ENCODE measurements around the gene LMX1A. TPM values are rescaled to one million over a fixed set of nuclear protein-coding genes. Genes with fewer than 3 reads are reported as not detected.

LMX1A gene
- polyA plus RNA-seq, 1 donor: not detected

DNA sequence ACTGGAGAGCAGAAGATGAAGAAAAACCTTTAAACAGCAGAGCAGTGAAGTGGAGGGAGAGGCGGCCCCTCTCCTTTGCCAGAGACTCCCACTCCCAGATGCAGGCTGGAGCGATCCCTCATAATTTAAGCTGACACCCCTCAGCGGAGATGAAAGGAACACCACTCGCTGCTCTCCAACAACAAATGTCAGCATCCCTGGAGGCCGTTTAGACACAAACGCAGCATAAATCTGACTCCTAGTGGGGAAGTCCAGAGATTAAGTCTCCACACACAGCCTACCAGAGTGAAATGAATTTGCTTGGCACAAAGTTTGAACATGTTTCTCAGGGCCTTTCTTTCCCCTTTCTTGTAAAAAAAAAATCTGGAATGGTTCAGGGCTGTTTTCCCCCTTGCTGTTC, 137.8 kb downstream of the LMX1A start:
- DNase-seq: peak; percentile 69

DNA sequence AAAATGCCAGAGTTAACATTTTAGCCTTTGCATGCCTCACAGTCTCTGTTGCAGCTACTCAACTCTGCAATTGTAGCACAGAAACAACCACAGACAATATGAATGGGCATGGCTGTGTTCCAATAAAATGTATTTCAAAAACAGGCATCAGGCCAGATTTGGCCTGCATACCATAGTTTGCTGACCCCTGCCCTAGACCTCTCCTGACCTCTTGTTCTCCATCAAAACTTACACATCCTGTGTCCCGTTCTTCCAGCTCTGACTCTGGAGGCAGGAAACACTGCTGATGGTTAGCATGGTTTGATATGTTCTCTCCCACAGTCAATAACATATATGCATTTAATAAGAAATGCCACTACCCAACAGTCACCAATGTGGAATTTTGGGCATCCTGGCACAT, 138.6 kb downstream of the LMX1A start:
- DNase-seq: no peak

DNA sequence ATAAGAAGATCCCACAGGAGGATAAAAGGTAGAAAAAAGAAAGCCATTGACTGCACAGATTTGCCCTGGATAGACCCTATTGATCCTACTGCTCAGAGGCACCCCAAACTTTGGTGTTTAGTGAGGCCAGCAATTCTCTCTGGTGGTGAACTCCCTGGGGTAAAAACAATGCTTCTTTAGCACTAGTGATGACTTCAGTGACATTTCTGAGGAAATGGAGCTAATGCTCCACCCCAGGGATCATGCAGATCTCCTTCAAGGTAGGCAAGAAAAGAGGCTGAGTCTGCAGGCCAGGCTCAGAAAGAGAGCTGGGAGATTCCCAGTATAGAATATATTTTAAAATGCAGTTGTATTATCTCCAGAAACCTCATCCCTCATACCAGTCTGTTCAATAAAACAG, 140.3 kb downstream of the LMX1A start:
- no peak for DNase-seq

DNA sequence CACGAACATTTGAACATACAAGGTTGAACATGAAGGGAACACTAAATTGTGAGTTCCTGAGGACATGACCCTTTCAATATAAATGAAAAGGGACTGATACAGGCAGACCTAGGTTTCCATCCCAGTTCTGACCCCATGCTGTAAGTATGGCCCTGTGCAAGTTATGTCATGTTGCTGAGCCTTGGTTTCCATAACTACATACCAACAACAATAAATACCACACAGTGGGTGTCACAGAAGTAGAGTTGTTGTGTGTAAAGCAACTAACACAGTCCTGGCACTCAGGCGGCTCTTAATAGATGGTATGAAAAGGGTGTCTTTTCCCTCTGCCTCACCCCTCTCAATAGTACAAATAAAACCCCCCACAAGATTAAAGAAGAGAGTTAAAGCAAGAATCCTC, 140.8 kb downstream of the LMX1A start:
- DNase-seq: no peak

DNA sequence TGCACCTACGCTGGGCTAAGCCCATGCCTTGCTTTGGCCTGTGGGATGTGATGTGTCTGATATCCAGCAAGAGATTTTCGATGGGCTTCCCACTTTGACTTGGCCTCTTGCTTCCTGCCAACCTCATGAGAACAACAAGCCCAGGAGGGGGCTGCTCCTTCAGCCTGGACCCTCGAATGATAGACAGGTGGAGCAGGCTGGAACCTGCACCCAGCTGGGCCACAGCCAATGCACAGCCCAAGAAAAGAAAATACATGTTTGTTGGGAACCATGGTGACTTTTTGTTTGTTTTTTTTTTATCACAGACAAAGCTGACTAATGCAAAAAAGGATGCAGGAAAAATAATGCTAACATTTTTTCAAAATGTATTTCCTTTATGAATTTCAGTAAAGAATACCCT, 144.3 kb downstream of the LMX1A start:
- no peak for DNase-seq

GRCh38 chr1:165207853-165208515, 148.5 kb downstream of the LMX1A start:
- DNase-seq: no peak

GRCh38 chr1:165205145-165205544, 151.4 kb downstream of the LMX1A start:
- no peak for DNase-seq

DNA sequence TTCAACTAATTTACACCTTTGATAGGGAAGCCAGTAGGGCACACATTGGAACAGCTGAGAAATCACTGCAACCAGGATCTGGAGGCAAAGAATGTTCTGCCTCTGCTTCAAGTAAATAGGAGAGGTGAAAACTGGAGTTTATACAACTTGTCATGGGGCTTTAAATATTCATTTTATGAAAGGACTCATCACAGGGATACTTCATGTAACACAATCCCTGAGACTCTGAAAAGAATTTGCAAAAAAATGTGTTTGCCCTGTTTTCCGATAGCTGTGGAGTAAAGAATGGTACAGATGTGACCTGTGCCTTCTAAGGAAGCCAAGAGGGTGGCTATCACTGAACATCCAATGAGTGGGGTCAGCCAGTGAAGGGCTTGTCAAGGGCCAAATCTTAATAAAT, 152.0 kb downstream of the LMX1A start:
- DNase-seq: no peak

GRCh38 chr1:165191087-165191486, 165.4 kb downstream of the LMX1A start:
- no peak for DNase-seq

GRCh38 chr1:165189913-165190312, 166.6 kb downstream of the LMX1A start:
- no peak for DNase-seq

GRCh38 chr1:165189011-165189410, 167.5 kb downstream of the LMX1A start:
- DNase-seq: no peak

DNA sequence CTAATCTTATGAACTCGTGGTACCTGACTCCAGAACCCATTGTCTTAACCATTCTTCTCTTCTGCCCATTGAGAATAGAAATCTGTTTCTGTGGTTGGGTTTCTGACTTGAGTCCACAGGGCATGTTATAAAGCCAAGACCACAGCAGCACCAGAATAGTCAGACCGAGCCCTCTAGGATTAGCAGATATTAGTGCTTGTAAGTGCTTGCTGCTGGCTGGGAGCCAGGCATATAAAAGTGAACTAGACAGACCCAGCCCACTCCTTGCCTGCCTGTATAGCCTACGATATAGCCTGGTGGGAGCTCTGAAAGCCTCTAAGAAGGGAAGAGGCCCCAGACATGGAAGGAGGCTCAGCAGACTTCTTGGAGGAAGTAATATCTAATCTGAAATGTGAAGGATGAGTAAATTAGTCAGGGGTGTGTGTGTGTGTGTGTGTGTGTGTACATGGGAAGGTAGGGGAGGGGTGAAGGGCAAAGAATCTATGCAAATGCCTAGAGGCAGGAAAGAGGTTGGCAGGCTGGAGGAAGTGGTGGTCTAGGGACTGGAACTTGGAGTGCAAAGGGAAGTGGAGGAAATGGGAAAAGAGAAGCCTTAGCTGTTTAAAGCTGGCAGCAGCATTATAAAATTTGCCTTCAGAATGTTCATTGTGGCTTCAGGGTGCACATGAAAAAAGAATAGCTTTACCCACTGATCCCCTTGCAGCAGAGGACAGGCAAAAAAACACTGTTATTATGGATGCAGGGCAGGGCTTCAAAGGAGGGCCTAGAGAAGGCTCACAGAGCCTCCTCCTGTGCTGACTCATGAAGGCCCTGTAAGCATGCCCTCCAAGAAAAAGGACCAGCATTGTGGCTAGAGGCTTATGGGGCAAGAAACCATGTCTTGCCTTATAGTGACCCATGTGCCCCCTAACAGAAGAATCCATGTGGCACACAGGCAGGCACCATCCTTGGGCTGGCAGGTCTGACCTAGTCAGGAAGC, 169.2 kb downstream of the LMX1A start:
- no peak for DNase-seq

GRCh38 chr1:165185161-165185889, 171.2 kb downstream of the LMX1A start:
- no peak for DNase-seq

- no peak for DNase-seq
Measured at GRCh38 chr1:165182975-165183374, 173.5 kb downstream of the LMX1A start.

DNA sequence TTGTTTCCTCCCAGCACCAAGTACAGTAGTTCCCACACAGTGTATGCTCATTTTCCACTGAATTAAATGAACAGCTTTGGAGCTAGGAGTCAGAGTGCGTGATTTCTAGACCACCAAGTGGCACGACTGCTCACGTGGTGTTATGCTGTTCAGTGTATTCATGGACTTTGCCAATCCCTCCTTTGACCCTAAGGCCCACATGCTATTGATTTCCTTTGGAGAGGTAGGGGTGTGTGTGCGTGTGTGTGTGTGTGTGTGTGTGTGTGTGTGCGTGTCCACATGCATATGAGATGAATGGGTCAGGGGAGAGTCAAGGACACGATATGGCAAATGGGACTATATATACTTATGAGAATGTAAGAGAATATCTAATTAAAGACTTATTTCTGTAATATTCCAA, 177.2 kb downstream of the LMX1A start:
- no peak for DNase-seq

- no peak for DNase-seq
Measured at GRCh38 chr1:165174491-165174890, 182.0 kb downstream of the LMX1A start.

GRCh38 chr1:165173818-165174217, 182.7 kb downstream of the LMX1A start:
- no peak for DNase-seq

- no peak for DNase-seq
Measured at GRCh38 chr1:165173409-165173808, 183.1 kb downstream of the LMX1A start.

DNA sequence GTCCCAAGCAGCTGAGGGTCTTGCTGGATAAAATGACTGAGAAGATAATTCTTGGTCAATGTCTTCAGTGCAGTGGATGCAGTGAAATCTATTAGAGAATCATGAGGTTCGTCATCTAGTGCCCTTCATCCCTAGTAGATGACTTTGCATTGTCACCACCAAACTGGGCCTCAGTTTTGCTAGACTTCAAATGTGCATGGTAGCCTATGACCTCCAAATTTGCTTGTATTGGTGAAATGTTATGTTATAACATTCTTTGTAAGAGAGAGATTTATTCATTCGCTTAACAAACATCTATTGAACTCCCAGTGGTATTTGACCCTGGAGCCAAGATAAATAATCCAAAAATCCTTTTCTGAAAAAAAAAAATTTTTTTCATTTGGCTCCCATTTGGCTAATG, 183.8 kb downstream of the LMX1A start:
- no peak for DNase-seq

- DNase-seq: no peak
Measured at GRCh38 chr1:165169729-165170128, 186.8 kb downstream of the LMX1A start.

DNA sequence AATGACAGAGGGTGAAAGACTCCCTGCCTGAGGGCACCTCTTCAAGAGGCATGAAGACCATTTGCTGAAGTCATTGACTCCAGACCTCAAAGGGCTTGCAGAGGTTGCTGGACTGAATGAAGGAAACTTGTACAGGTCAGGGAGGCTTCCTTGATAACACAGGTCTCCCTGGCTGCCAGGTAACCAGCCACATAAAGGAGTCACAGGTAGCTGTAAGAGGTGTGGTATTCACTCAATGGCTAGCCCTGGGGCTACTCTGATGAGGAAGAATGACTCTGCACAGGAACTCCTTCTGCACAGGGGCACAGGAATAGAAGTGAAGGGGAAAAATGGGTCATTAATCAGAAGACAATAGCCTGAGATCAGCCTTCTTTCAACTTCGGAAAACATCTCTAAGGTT, 187.5 kb downstream of the LMX1A start:
- no peak for DNase-seq

DNA sequence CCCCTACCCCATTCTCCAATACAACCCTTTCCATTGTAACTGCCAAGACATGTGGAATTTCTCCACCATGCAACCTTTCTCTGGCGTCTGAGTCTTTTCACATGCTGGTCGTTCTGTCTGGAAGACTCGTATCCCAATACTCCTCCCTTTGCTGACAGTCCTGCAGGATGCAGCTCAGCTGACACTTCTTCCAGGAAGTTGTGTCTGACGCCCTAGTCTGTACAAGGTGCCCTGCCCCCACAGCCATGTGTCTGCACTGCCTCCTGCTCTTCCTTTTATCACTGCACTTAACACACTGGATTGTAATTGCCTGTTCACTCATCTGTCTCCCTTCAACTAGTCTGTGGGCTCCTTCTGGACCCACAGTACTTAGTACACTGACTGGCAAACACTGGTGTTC, 188.0 kb downstream of the LMX1A start:
- DNase-seq: no peak
